Esophagus muscularis mucosa (tissue), 3 donors: ENCODE results near the gene GALNT2.

Experiments
- CTCF ChIP-seq, 3 experiments: fragments of 200-600 bp in 2 of 3; fragments of 450-650 bp in 1 of 3; sonication (generic) in 2 of 3; IDR thresholded peaks; one replicate each; pipeline ENCODE4 v1.5.1; 2017 to 2019; ENCODE audit warnings: antibody characterized with exemption in 3 of 3, mild to moderate bottlenecking in 2 of 3, moderate library complexity in 1 of 3
- POLR2A ChIP-seq: fragments of 450-650 bp; IDR thresholded peaks from one replicate; pipeline ENCODE4 v1.6.1; 2017; ENCODE audit warnings: antibody characterized with exemption, moderate library complexity, mild to moderate bottlenecking, low read depth
- POLR2AphosphoS5 ChIP-seq, 2 donors: sonication (generic); formaldehyde crosslinking; IDR thresholded peaks; one replicate each; pipeline ENCODE4 v1.6.1; 2017; ENCODE audit warnings: antibody characterized with exemption in 2 of 2

- TF ChIP-seq CTCF (IDR thresholded peaks at IDR 0.05) (no peak), POLR2AphosphoS5 (IDR thresholded peaks at IDR 0.05) (no peak), POLR2A (no peak)
Measured at GRCh38 chr1:230195199-230195598, 128.2 kb downstream of the GALNT2 start.
